Osteocyte (in vitro differentiated cells): ENCODE results near the gene CRYBA2. TPM values are rescaled to one million over a fixed set of nuclear protein-coding genes. Genes with fewer than 3 reads are reported as not detected.
A peak's percentile ranks its signal among the peaks of the same experiment; 100 is the strongest.

Experiments
- DNase-seq: peaks from one replicate; pipeline ENCODE4 v3.0.0; 2021; ENCODE audit warnings: mixed read lengths; ENCODE audit not compliant: unreplicated experiment; ENCODE audit errors: extremely low spot score
- H3K27ac Mint-ChIP-seq: one replicate; pipeline ENCODE4 v1.8.0; 2021; ENCODE audit warnings: mild to moderate bottlenecking, mixed read lengths; ENCODE audit not compliant: unreplicated experiment
- H3K27me3 Mint-ChIP-seq: one replicate; pipeline ENCODE4 v1.8.0; 2021; ENCODE audit warnings: mixed read lengths; ENCODE audit not compliant: unreplicated experiment
- H3K36me3 Mint-ChIP-seq: one replicate; pipeline ENCODE4 v1.8.0; 2021; ENCODE audit warnings: mixed read lengths; ENCODE audit not compliant: unreplicated experiment
- H3K4me1 Mint-ChIP-seq: one replicate; pipeline ENCODE4 v1.8.0; 2021; ENCODE audit warnings: mixed read lengths; ENCODE audit not compliant: unreplicated experiment
- H3K4me3 Mint-ChIP-seq: one replicate; pipeline ENCODE4 v1.8.0; 2021; ENCODE audit warnings: mild to moderate bottlenecking, moderate library complexity, mixed read lengths; ENCODE audit not compliant: unreplicated experiment
- H3K9me3 Mint-ChIP-seq: one replicate; pipeline ENCODE4 v1.8.0; 2021; ENCODE audit warnings: mixed read lengths; ENCODE audit not compliant: unreplicated experiment
- total RNA-seq: library from RNA; stranded (reverse); gene quantifications from 2 replicates; pipeline ENCODE4 v1.2.1, GENCODE V29; 2021
- TF ChIP-seq, protein P1 (sequence below): fragments of 200-600 bp; sonication (generic); IDR thresholded peaks from 2 replicates; pipeline ENCODE4 v1.5.0; 2021; ENCODE audit warnings: antibody characterized with exemption, mild to moderate bottlenecking, moderate library complexity

CRYBA2 gene
- total RNA-seq, 1 donor from 2014 or later = not detected

- Mint-ChIP-seq H3K4me3 (peak overlapping the region; percentile 26), H3K27me3 (peaks cover 69% of the 10 kb centered on the region), H3K36me3 (no peaks in the 10 kb centered on the region), H3K27ac (no peak overlapping the region), H3K9me3 (no peaks in the 10 kb centered on the region), H3K4me1 (peaks cover 25% of the 10 kb centered on the region)
- DNase-seq = no peak
- TF ChIP-seq, protein P1, sequence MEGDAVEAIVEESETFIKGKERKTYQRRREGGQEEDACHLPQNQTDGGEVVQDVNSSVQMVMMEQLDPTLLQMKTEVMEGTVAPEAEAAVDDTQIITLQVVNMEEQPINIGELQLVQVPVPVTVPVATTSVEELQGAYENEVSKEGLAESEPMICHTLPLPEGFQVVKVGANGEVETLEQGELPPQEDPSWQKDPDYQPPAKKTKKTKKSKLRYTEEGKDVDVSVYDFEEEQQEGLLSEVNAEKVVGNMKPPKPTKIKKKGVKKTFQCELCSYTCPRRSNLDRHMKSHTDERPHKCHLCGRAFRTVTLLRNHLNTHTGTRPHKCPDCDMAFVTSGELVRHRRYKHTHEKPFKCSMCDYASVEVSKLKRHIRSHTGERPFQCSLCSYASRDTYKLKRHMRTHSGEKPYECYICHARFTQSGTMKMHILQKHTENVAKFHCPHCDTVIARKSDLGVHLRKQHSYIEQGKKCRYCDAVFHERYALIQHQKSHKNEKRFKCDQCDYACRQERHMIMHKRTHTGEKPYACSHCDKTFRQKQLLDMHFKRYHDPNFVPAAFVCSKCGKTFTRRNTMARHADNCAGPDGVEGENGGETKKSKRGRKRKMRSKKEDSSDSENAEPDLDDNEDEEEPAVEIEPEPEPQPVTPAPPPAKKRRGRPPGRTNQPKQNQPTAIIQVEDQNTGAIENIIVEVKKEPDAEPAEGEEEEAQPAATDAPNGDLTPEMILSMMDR = no peak
Observed at GRCh38 chr2:218981881-218982585, 11.2 kb downstream of the CRYBA2 start.

- Mint-ChIP-seq H3K4me1 (peaks cover 25% of the 10 kb centered on the region), H3K27ac (no peak overlapping the region), H3K27me3 (peaks cover 69% of the 10 kb centered on the region), H3K36me3 (no peaks in the 10 kb centered on the region), H3K9me3 (no peaks in the 10 kb centered on the region), H3K4me3 (peak overlapping the region; percentile 50)
- peak; percentile 84 for DNase-seq
- TF ChIP-seq, protein P1 = no peak
Observed at GRCh38 chr2:218981390-218981880, 11.8 kb downstream of the CRYBA2 start.

- Mint-ChIP-seq H3K36me3 (no peaks in the 10 kb centered on the region), H3K9me3 (no peaks in the 10 kb centered on the region)
Observed at GRCh38 chr2:218980735-218981389, 12.4 kb downstream of the CRYBA2 start.

DNA sequence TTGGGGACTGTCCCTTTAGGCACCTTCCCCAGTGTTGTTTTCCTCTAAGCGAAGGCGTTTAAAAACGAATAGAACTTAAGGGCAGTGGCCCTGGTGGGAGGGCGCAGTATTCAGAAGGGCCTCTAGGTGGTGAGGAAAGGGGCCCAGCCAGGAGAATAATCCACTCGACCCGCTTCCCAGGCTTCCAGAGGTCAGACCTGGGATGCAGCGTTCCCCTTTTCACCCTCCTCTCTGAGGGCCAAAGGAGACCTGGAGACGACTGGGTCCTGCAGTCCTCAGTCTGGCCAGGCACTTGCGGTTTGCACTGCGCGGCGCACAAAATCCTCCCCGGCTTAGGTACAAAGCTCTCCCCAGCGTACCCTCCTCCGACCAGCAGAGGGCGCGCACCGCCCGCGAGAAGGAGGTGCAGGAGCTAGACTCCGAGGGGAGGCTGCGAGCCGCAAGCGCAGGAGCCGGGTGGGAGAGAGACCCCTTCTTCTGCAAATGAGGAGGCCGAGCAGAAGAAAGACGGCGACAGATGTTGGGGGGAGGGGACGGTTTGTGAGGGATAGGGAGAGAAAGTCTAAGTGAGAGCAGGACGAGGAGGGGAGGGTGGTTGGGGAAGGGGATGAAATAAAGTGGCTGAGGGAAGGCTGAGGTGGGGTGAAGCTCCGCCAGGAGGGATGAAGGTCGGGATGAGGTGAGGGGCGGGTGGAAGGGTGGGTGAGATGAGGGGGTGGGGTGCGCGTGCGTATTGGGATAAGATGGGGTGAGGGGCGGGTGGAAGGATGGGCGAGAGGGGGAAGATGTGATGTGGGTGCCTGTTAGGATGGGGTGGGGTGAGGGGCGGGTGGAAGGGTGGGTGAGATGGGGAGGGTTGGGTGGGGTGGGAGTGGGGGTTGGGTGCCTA, 13.1 kb downstream of the CRYBA2 start:
- Mint-ChIP-seq H3K4me3 (peak overlapping the region; percentile 59), H3K27ac (no peak overlapping the region), H3K4me1 (peaks cover 21% of the 10 kb centered on the region), H3K9me3 (no peaks in the 10 kb centered on the region), H3K36me3 (no peaks in the 10 kb centered on the region), H3K27me3 (peaks cover 72% of the 10 kb centered on the region)
- TF ChIP-seq, protein P1 = peak; percentile 96
- peak; percentile 95 for DNase-seq

More at GRCh38 chr2:218980735-218981389, 12.4 kb downstream of the CRYBA2 start:
- TF ChIP-seq, protein P1 = no peak
- Mint-ChIP-seq H3K4me3 (peak overlapping the region; percentile 50), H3K27me3 (peaks cover 69% of the 10 kb centered on the region), H3K27ac (no peak overlapping the region), H3K4me1 (peaks cover 24% of the 10 kb centered on the region)
- no peak for DNase-seq
